ENCODE measurements around the gene RETN.

The RETN gene, protein sequence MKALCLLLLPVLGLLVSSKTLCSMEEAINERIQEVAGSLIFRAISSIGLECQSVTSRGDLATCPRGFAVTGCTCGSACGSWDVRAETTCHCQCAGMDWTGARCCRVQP

DNA sequence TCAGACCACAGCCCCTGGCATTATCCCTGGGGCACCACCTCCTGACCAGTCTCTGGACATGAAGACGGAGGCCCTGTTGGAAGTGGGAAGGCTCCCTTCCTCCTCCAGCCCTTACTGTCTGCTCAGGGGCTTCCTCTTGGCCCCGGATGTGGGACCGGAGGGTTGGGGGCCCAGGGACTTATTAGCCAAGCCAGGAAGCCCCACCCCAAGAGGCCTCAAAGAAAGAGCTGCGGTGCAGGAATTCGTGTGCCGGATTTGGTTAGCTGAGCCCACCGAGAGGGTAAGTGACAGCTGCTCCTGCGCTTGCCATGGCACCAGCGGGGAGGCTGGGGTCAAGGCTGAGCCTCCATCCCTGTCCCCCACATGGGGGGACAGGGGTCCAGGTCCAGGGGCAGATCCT is at the start of gene RETN:
Gene RETN, plus strand, starts transcription at position 208 of the 400 bp plus-strand sequence. CDS start 278 bp downstream, outside the sequence.
- no peak for DNase-seq (ENCODE audit: low read depth in 3 of 3)

DNA sequence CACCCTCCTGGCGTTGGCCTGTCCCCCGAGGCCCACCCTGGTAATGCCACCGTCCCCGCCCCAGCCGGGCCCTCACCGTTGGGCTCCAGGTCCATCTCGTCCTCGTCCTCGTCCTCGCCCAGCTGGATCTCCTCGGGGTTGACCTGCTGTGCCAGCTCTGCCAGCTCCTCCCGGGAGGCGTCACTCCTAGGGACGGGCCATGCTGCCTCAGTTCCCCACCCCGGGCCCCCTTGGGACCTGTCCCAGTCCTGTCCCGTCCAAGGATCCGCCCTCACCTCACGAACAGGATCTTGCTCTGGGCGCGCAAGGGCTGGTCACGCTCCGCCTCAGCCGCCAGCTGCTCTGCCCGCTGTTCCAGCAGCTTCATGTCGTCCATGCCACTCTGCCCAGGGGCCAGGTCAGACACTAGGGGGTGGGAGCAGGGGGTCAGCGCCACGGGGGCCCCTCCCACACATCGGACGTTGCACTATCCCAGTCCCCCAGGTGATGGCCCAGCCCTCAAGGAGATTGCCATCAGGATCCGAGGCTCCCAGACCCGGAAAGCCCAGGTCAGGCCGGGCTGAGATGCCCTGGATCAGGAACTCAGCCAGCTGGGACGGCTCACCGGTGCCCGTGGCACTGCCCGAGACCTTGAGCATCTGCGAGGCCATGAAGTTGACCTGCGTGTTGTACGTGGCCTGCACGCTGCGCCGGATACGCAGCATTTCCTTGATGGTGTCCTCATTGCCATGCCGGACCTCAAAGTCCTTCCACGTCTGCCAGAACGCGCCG is 49.0 kb upstream of the RETN start:
- DNase-seq (ENCODE audit: low read depth in 3 of 3) = no peak

DNA sequence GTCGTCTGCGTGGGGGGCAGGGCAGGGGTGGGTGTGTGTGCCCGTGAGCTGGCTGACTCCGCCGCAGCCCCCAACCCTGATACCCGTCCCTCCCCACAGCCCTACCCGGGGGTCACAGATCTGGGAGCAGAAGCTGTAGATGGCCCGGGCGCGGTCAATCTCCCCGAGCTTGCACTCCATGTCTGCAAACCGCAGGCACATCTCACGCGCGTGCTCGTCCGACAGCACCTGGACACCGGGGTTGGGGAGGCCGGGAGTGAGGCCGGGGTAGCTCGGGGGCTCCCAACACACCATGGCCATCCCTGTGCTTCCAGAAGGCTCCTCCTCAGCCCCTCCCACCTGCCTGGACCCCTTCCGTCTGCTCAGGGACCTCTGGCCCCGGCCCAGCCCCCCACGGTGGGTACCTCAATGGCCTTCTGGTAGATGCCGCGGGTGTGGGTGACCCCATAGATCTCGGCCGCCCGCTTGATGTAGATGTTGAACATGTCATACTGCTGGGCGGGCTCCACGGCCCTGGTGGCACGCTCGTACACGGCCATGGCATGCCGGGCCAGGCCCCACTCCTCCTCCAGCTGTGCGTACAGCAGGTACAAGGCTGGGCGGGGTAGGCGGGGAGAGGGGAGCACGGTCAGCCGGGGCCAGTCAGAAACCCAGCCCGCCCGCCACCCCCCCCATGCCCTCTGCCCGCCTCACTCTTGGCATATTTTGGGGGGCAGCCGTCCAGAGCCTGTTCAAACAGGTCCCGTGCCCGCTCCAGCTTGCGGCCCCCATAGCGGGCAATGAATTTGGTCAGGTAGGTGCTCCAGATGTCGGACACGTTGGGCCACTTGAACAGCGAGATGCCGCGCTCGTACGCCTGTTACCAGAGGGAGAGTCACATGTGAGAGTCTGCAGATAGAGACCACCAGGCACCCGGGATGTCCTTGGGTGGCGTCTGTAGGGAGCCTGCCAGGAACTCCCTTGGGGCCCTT is 48.1 kb upstream of the RETN start:
- no peak for DNase-seq (ENCODE audit: low read depth in 3 of 3)

DNA sequence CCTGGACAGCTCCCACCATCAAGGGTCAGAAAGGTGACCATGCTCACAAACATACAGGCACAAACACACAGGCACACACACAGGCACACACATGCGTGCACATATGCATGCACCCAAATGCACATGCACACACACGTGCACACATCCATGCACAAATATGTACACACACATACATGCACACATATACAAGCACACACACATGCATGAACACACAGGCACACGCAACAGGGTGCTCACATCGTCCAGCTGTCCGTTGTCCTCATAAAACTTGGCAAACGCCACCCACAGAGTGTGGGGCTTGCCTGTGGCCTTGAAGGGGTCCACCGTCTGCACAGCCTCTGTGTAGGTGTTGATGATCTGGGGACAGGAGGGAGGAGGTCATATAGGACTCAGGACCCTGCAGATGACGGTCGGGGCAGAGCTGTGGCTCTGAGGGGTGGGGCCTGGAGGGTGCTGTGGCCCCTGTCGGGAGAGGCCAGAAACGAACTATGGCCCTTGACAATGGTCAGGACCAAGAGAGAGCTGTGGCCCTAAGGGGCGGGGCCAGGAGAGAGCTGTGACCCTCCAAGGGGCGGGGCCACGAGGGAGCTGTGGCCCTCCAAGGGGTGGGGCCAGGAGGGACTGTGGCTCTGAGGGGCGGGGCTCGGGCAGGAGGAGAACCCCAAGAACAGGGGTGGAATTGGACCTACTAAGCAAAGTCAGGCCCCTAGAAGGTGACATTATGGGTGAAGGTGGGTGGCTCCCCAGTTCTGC is 45.7 kb upstream of the RETN start:
- no peak for DNase-seq (ENCODE audit: low read depth in 3 of 3)

DNA sequence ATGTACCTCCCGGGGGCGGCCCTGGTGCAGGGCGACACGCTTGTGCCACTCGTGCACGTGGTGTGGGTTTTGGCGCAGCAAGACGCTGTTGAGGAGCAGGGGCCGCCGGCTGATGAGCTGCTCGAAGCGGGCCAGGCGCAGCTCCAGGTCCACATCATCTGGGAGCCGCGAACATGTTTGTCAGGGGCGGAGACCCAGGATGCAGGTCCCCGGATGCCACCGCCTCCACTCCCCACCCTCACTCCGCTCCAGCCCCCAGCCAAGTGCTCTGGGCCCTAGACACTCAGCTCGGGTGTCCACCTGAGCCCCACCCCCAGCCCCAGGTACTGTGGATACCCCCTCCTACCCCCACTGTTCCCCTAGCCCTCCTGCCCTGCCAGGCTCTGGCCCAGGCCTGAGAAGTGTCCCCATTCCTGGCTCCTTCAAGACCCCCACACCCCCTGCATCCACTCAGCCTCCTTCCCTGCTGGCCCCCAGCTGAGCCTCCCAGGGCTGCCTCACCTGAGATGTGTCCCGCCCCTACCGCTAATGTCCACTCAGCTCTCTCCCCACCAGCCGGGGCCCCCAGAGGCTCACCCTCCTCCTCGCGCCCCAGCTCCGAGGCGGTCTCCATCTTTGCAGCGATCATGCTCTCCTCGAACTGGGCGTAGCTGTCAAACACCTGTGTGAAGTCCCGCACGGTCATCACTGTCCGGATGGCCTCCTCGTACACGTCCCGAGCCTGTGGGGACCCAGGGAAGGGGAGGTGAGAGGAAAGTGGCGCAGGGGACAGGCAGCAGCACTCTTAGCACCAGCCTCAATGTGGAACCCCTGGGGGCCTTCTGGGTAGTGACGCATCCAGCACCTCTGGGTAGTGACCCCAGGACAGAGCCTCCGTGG is 44.9 kb upstream of the RETN start:
- DNase-seq (ENCODE audit: low read depth in 3 of 3) = no peak

DNA sequence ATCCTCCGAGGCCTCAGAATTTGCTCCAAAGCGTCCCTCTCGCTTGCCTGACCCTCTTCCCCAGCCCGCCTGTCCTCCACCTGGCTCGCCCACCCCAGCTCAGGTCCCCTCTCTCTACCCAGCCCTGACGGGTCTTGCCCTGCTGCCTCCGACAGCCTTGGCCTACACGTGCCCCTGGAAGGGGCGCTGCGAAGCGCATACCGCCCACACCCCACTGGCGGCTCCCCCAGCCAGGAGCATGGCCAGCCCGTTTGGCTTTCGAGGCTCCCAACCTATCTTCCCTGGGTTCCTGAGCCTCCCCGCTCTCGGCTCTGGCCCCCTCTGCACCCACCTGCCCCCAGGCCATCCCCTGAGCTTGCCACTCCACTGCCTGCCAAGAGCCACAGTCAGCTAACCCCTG is 44.0 kb upstream of the RETN start:
- DNase-seq (ENCODE audit: low read depth in 3 of 3) = no peak

DNA sequence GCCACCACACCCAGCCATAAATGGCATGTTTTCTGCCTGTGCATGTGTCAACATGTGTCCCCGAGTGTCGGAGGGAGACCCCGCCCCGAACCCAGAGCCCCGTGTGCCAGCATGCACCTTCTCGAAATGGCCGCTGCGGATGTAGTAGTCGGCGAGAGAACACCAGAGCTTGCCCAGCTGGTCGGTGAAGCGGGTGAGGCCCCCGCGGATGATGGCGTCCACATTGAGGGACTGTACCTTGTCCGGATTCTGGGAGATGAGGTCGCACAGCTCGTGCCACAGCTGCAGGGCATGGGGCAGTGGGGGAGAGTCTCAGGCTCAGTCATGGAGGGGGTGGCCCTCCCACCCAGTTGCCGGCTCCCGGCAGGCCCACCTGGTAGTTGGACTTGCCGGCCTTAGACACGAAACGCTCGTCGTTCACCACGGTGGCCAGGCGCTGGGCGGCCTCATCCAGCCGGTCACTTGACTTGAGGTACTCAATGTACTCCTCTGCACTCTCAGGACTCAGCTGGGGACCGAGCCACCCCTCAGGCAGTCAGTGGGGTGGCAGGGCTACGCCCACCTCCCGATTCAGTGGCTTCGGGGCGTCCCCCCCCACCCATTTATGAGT is 43.0 kb upstream of the RETN start:
- DNase-seq (ENCODE audit: low read depth in 3 of 3) = no peak

DNA sequence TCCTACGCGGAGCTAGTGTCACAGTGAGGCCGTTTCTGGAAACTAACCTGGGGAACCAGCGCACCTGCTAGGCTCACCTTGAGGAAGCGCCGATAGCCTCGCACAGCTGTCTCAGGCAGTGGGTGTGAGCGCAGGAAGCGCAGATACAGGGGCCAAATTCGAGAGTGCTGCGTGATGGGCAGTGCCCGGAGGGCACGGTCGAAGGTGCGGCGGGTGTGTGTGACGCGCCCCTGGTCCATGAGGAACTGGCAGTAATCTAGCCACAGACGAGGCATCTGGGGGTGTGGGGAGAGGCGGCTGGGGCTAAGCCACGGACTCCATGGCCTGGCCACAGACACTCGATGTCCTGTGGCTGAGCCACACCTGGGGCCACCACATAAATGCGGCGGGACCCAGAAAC is 41.7 kb upstream of the RETN start:
- no peak for DNase-seq (ENCODE audit: low read depth in 3 of 3)

DNA sequence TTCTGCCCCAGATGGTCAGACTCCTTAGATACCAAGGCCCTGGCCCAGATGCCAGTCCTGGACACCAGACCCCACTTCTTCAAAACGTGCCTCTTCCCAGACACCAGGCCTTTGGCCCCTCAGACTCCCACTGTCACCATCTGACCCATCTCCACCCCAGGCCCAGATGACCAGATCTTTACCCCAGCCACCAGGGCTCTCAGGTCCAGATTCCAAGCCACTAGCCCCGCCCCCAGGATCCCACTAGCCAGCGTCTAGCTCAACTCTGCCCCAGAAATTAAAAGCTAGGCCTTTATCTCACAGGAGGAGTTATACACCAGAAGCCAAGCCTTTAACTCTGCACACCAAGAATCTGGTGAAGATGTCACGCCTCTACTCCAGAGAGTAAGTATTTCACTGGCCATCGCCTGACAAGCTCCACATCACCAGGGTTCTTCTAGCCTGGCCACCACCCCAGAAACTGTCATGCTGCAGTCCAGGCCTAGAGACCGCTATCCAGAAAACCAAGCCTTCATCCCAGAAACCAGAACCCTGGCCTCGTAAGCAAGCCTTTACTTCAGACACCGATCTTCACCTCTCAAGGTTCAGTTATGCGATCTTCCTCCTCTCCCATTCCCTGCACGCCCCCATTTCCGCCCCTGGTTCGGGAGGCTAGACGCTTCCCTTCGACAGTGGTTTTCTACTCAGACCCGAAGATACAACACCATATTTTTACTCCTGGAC is 40.1 kb upstream of the RETN start:
- DNase-seq (ENCODE audit: low read depth in 3 of 3) = no peak

DNA sequence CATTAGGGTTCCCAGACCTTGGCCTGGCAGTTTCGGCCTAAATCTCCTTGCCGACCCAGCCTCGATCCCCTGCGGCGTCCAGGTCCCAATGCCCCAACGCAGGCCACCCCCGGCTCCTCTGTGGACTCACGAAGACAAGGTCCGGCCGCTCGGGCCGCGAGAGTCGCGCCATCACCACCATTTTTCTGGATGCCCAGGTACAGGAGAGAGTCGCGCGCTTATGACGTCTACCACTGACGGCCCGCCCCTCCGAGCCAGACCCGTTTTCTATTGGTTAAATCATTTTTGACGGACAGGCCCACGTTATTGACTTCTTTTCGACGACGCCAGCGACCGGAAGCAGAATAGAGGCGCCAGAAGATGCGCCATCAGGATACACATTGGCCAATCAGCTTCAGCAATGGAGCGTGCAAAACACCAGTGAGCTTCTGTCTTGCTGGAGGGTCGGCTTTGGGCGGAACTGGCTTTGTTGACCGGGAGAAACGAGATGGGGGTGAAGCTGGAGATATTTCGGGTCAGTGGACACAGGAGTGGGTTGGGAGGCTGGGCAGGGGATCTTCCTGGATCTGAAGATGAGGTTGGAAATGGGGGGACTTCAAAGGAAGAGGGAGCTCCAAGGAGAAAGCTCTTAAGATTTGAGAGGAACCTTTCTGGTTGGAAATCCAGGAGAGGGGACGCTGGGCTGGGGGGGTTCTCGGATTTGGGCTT is 39.3 kb upstream of the RETN start, which contains the start of the genes PET100 and XAB2:
Gene PET100, plus strand, starts transcription at position 447 of the 708 bp plus-strand sequence. Its CDS starts 41 bp downstream, at position 488.
Gene XAB2, minus strand, starts transcription at position 199 of the 708 bp plus-strand sequence. Its CDS starts 18 bp downstream, at position 181.
- DNase-seq (ENCODE audit: low read depth in 3 of 3) = peak; percentile 86 to 92 (median 91)

DNA sequence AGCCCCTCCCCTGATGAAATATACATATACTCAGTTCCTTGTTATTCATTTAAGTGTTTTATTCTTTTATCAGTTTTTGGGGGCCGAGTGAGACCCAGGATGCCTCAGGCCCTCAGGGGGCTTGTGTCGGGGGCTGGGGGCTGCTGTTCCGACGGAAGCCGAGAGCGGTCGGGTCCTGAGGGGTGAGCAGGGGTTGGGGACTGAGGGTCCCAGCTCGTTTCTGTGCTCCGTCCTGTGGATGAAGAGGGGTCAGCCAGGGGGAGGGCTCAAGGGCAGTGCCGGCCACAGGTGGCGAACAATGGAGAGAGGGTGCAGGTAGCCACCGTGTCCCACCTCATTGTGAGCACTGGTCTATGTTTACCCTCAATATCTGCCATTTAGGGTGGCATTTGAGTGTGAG is 37.3 kb upstream of the RETN start:
- DNase-seq (ENCODE audit: low read depth in 3 of 3) = no peak

DNA sequence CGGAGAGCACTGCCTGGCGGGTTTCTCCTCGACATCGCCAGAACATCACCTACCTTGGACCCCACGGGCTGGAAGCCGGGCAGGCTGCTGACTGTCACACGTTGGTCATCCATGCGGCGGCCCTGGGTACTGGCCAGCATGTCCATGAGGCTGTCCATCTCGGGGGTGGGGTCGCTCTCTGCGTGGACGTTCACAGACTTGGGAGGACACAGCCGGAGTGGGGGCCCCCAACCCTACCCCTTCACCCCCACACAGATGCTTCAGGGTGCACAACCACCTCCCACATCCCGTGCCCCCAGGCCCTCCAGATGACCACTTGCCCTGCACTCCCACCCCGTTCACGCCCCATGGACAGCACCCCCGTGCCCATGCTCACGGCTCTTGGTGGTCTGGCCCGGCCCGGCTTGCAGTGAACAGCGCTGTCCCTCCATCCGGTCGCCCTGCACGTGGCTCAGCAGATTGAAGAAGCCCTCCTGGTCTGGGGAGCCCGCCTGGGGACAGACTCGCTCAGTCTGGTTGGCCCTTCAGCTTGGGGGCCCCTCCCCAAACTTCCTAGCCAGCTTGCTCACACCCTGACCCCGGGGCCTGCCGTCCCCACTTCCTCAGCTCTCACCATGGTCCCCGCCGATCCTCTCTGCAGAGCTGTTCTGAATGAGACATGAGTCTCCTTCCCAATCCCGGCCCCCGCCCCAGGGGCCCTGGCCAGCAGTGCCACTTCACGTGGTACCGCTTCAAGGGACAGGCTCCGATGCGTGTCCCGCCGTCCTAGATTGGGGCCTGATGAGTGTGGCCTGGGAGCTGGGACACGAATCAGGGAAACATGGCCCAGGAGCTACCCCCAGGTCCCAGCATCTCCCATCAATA is 36.3 kb upstream of the RETN start:
- no peak for DNase-seq (ENCODE audit: low read depth in 3 of 3)

DNA sequence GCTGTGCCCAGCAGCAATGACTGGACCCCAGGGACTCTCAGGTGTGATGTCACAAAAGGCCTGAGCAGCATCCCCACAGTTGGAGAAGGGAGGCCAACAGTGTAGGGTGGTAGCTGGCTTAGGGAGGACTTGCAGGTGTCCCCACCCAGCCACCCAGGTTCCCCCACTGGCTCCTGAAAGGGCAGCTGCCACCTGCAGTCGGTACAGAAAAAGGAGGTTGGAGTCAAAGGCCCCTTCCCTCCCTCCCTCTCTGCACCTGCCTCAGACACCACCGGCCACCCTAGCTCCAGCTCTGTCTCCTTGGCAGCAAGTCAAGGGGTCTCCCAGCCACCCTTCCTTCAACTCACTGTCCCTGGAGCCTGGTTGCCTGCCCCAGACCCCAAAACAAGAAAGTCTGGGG is 35.2 kb upstream of the RETN start, which contains the start of gene PCP2:
Gene PCP2, minus strand, starts transcription at position 22 of the 400 bp plus-strand sequence. CDS start 262 bp downstream, outside the sequence.
- no peak for DNase-seq (ENCODE audit: low read depth in 3 of 3)

DNA sequence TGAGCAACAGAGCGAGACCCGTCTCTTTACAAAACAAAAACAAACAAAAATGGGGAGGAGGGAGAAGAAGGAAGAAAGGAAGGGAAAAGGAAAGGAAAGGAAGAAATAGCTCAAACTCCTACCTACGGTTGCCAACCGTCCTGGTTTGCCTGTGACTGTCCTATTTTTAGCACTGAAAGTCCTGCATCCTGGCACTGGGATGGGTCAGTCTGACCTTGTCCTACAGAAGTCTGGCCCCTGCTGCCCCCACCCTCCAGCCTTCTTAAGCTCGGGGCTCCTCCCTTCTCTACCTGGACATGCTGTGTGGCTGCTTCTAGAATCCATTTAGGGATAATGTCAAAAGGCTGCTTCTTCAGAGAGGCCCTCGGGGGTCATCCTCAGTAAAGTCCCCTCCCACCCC is 33.2 kb upstream of the RETN start:
- no peak for DNase-seq (ENCODE audit: low read depth in 3 of 3)

DNA sequence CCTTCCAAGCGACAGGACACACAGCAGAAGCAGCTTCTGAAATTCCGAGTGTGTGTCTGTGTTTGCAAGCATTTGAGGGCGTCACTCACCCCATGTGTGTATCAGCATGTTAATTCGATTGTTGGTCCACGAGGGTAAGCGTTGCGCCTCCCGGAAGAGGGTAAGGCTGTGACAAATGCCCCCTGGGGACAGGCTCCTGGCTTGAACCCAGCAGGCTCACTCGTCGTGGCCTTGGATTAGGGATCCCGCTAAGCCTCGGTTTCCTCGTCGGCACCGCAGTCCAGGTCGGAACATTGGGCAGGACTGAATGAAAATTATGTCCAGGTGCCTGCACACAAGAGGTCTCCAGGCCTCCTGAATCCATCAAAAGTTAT is 32.5 kb upstream of the RETN start:
- no peak for DNase-seq (ENCODE audit: low read depth in 3 of 3)

DNA sequence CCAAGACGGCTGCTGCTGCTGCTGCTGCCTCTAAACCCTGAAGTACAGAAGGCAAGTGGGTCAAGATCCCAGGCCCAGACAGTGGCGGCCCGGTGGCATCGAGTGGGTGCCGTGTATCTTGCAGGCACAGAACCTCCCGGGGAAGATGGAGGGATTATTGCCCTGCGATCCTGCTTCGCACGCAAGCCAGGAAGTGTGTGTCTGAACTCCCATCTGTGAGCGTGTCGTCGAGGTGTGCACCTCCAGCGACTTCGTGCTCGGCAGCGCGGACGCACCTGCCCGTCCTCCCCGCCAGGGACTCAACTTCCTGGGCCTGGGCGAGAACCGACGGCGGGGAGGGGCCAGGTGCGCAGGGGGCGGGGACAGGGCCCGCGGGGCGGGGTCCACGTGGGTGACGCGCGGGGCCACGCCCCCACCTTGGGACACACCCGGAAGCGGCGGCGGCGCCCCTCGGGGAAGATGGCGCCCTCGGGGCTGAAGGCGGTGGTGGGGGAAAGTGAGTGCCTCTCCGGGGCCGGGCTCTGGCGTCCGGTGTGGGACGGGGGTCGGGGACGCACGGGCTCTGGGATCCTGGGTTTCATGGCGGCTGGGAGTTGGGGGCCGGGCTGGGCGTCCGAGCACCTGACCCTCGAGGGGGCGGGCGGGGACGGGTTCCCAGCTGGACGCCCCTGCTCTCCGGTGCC is 32.0 kb upstream of the RETN start, which contains the start of gene STXBP2:
Gene STXBP2, plus strand, starts transcription at position 420 of the 683 bp plus-strand sequence. Its CDS starts 40 bp downstream, at position 460.
- DNase-seq (ENCODE audit: low read depth in 3 of 3) = peak; percentile 84 to 88 (median 86)

All from stimulated activated CD4-positive, alpha-beta T cell treated with anti-CD3 and anti-CD28 coated beads, TNF-alpha, amount 100 ng/mL, for 24 hours (primary cell).